GM12891 (cell line): ENCODE measurements around the gene VAMP5.

Experiments used
- DNase-seq: peaks from one replicate; pipeline ENCODE4 v3.0.0; 2011; ENCODE audit warnings: low spot score; ENCODE audit not compliant: insufficient read length
- FAIRE-seq: peaks from 2 replicates; lab custom pipeline; 2011; peaks lifted over from hg19 to GRCh38; lab: Jason Lieb, UNC
- PAX5 ChIP-seq: IDR thresholded peaks from 2 replicates; pipeline ENCODE4 v1.6.1; 2011; ENCODE audit warnings: low read length, moderate library complexity, mild to moderate bottlenecking; ENCODE audit not compliant: insufficient read depth, severe bottlenecking
- POLR2A ChIP-seq: IDR thresholded peaks from 2 replicates; pipeline ENCODE4 v1.6.1; 2011; ENCODE audit warnings: low read depth, low read length, control low read depth
- POLR2AphosphoS5 ChIP-seq: IDR thresholded peaks from 2 replicates; pipeline ENCODE4 v1.6.1; 2011; ENCODE audit warnings: low read depth, low read length, control low read depth
- POU2F2 ChIP-seq: IDR thresholded peaks from 2 replicates; pipeline ENCODE4 v1.6.1; 2011; ENCODE audit warnings: low read depth, mild to moderate bottlenecking, control low read depth, low read length, moderate library complexity
- SPI1 ChIP-seq: IDR thresholded peaks from 2 replicates; pipeline ENCODE4 v1.6.1; 2011; ENCODE audit warnings: low read depth, low read length, control low read depth
- TAF1 ChIP-seq: IDR thresholded peaks from 2 replicates; pipeline ENCODE4 v1.6.1; 2011; ENCODE audit warnings: low read depth, low read length, control low read depth

The VAMP5 gene

DNA sequence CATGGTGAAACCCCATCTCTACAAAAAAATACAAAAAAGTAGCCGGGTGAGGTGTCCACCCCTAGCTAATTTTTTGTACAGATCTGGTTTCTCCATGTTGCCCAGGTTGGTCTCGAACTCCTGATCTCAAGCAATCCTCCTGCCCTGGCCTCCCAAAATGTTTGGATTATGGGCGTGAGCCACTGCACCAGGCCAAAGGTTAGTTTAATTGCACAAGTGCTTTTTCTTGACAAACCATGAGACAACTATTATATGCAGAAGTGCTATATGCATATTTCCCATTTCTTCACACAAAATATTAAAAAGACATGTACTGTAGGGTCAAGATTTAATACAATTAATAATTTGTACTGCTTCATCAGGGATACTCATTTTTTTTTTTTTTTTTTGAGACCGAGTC, 18.0 kb upstream of the VAMP5 start:
- FAIRE-seq (no peak), DNase-seq (no peak)
- TF ChIP-seq TAF1 = no peak
- TF ChIP-seq POLR2AphosphoS5 = no peak

GRCh38 chr2:85575739-85576138, 8.5 kb upstream of the VAMP5 start:
- TF ChIP-seq POU2F2 (no peak), POLR2A (no peak), PAX5 (no peak), TAF1 (no peak), SPI1 (no peak), POLR2AphosphoS5 (no peak)
- FAIRE-seq = no peak

GRCh38 chr2:85577063-85577385, 7.2 kb upstream of the VAMP5 start:
- TF ChIP-seq TAF1 (no peak), POU2F2 (no peak), PAX5 (no peak), SPI1 (no peak), POLR2AphosphoS5 (no peak), POLR2A (no peak)
- DNase-seq (no peak), FAIRE-seq (no peak)

More at GRCh38 chr2:85575739-85576138, 8.5 kb upstream of the VAMP5 start:
- DNase-seq = no peak

DNA sequence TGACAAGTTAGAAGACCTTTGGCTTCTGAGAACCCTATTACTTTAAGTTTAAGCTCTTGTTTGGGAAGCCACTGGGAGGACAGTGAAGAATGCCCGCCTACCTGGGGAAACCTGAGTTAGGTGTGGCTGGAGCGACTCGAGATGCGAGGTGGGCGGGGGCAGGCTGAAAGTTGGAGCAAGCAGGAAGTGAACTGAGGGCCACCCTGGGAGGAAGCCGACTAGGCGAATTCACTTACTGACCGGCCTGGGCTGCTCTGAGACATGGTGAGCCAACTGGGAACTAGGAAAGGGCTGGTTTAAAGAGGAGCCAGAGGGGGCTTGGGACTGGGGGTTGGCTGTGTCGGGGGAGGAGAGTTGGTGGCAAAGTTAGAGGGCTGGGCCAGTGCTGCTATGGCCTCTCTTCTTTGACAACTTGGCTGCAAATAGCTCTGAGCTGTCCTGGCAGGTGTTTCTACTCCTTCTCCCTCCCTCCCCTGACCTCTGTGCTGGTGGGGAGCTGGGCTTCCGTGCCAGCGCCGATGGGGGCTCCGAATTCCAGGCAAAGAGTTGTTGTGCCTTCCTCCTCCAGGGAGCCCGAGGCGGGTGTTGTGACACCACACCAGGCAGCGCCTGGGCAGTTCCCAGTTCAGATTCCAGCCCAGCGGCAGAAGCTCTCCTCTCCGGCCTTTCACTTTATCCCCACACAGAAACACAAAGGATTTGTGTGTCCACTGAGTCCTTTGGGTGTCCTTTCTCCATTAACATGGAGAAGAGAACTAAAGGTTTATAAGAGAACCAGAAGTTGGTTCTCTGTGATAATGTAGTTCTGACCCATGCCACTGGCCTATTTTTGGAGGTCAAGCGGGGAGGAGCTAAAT, 6.6 kb upstream of the VAMP5 start, which contains the start of gene VAMP8:
Gene VAMP8, plus strand, starts transcription at position 201 of the 857 bp plus-strand sequence. Its CDS starts 61 bp downstream, at position 262.
- FAIRE-seq = peak; percentile 80
- DNase-seq = no peak

GRCh38 chr2:85578243-85579180, 5.7 kb upstream of the VAMP5 start:
- peak; percentile 5 for FAIRE-seq
- TF ChIP-seq SPI1 (peak; percentile 70), POLR2A (no peak)
- no peak for DNase-seq

More for the DNA sequence above, 6.6 kb upstream of the VAMP5 start, which contains the start of gene VAMP8:
- no peak for TF ChIP-seq POU2F2
- no peak for TF ChIP-seq PAX5
- no peak for TF ChIP-seq TAF1
- TF ChIP-seq POLR2A = peak; percentile 30; the same call in 1 of the 2 replicates
- 0 out of 2 replicates have a peak, but pooled peaks have one; percentile 30 for TF ChIP-seq POLR2AphosphoS5
- TF ChIP-seq SPI1 = peak; percentile 44; the same call in 1 of the 2 replicates

DNA sequence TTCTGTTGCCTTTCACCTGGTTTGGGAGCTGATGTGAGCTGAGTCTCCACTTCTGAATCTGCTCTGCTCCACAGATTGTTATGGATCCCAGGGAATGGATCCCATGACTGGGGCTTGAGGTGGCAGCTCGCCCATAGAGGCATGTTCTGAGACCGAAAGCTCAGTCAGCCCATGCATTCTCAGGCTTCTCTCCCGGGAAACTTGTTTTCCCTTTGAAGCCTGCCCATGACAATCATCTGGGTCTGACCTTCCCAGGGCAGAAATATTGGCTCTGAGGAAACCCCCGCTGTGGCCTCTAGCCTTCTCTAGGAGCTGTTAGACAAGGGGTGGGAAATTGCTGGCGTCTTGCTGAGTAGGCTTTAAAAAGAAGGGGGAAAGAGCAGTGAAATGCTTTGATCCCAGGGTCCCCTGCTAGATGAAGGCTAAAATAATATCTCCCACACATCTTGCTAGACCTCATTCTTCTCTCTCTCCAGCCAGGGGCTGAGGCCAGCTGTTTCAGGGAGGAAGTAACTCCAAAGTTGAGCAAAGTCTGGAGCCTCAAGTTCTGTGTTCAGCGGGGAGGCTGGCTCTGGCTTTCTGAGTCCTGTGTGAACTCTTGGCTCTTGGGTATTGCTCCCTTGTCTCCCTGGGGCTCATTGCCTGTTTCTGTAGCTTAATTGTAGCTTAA, 4.8 kb upstream of the VAMP5 start:
- no peak for FAIRE-seq
- TF ChIP-seq SPI1 (peak; percentile 59), POLR2A (no peak)
- DNase-seq = no peak

DNA sequence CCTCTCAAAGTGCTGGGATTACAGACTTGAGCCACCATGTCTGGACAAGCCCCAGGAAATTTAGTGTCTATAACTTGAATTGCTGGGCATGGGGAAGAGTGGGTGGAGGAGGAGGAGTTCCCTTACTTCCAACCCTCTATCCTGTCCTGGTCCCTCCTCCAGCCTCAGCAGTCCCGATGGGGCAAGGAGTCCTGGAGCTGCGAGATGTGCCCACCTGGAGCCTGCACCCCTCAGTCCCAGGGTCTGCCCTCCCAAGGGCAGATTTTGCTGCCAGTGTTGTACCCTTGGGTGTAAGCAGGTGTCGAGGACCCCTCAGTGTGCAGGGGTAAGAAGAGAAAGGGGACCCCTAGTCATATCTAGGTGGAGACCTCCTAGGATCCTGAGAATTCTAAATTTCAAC, 4.0 kb upstream of the VAMP5 start:
- no peak for TF ChIP-seq TAF1
- no peak for TF ChIP-seq PAX5
- no peak for TF ChIP-seq POU2F2
- no peak for TF ChIP-seq POLR2AphosphoS5
- TF ChIP-seq SPI1 = no peak
- no peak for TF ChIP-seq POLR2A
- FAIRE-seq (no peak), DNase-seq (no peak)

- no peak for DNase-seq
- FAIRE-seq = no peak
- TF ChIP-seq SPI1 (no peak), POLR2A (no peak), POLR2AphosphoS5 (no peak), TAF1 (no peak), PAX5 (no peak), POU2F2 (no peak)
These were observed 1.7 kb upstream of the VAMP5 start for GRCh38 chr2:85582492-85582891.

DNA sequence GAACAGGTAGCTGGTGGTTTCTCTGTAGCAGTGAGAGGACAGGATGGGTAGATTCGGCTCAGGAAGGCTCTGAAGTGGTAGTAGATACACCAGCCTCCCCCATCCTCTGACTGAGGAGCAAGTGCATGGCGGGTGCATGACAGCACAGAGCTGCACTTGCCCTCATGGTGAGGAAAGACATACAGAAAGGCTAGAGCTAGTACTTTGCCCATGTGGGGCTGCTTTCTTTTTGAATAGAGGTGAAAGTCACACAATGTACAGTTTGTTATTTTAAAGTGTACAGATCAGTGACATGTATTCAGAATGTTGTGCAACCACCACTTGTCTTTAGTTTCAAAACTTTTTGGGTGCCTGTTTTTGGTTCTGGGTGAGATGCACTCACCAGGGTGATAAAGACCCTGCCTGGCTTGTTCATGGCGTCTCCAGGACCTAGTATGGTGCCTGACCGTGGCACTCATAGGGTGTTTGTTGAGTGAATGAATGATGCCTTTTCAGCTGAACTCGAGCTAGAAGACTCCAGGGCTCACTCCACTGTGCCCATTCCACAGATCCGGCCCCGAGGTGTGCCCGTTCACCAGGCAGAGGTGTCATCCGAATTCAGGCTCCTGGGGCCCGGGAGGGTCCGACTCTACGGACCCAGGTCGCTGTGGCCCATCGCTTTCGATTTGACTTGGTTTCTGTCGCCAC, 421 bp upstream of the VAMP5 start:
- FAIRE-seq (peak; percentile 43), DNase-seq (no peak)
- TF ChIP-seq TAF1 = no peak
- no peak for TF ChIP-seq SPI1
- no peak for TF ChIP-seq PAX5
- TF ChIP-seq POLR2AphosphoS5 = no peak
- TF ChIP-seq POLR2A = no peak
- no peak for TF ChIP-seq POU2F2
